Liver (tissue), 9 donors: ENCODE results near the gene UBASH3B. TPM values are rescaled to one million over a fixed set of nuclear protein-coding genes. Genes with fewer than 3 reads are reported as not detected.

ENCODE experiments used
- DNase-seq: peaks from one replicate; pipeline ENCODE4 v3.0.0-alpha.2; 2017; ENCODE audit warnings: low spot score
- H3K27ac ChIP-seq, 2 donors: one replicate each; pipeline ENCODE4 v1.7.0; 2013; ENCODE audit warnings: inconsistent platforms in 2 of 2, low read length in 2 of 2, control low read depth in 1 of 2, low read depth in 1 of 2, mild to moderate bottlenecking in 1 of 2
- H3K27me3 ChIP-seq, 4 donors: one replicate each; pipeline versions ENCODE4 v1.6.1 to v1.7.0; 2013; ENCODE audit warnings: low read length in 3 of 4, inconsistent platforms in 1 of 4, mild to moderate bottlenecking in 1 of 4, moderate library complexity in 1 of 4; ENCODE audit not compliant: control insufficient read depth in 4 of 4, insufficient read depth in 4 of 4
- H3K36me3 ChIP-seq, 4 donors: one replicate each; pipeline versions ENCODE4 v1.6.1 to v1.7.0; 2013; ENCODE audit warnings: low read length in 3 of 4, mild to moderate bottlenecking in 3 of 4, low read depth in 1 of 4, moderate library complexity in 1 of 4; ENCODE audit not compliant: control insufficient read depth in 4 of 4, insufficient read depth in 3 of 4
- H3K4me1 ChIP-seq, 4 donors: one replicate each; pipeline versions ENCODE4 v1.6.1 to v1.7.0; 2013; ENCODE audit warnings: low read length in 3 of 4, mild to moderate bottlenecking in 3 of 4, moderate library complexity in 1 of 4; ENCODE audit not compliant: control insufficient read depth in 4 of 4, insufficient read depth in 4 of 4
- H3K4me3 ChIP-seq, 3 donors: one replicate each; pipeline versions ENCODE4 v1.6.1 to v1.7.0; 2013; ENCODE audit warnings: low read length in 3 of 3, control low read depth in 1 of 3, low read depth in 1 of 3, mild to moderate bottlenecking in 1 of 3
- H3K9ac ChIP-seq, 2 donors: one replicate each; pipeline ENCODE4 v1.7.0; 2013; ENCODE audit warnings: low read length in 2 of 2, mild to moderate bottlenecking in 2 of 2, moderate library complexity in 2 of 2, control low read depth in 1 of 2, low read depth in 1 of 2
- H3K9me3 ChIP-seq, 4 donors: one replicate each; pipeline versions ENCODE4 v1.6.1 to v1.7.0; 2013; ENCODE audit warnings: low read length in 3 of 4; ENCODE audit not compliant: control insufficient read depth in 4 of 4
- EGR1 ChIP-seq, 2 donors: IDR thresholded peaks; 2 replicates each; pipeline ENCODE4 v1.6.1; 2016 to 2018; ENCODE audit warnings: antibody characterized with exemption in 2 of 2, low read depth in 2 of 2
- FOXA1 ChIP-seq: IDR thresholded peaks from 2 replicates; pipeline ENCODE4 v1.6.1; 2016; ENCODE audit warnings: antibody characterized with exemption
- GABPA ChIP-seq, 2 donors: IDR thresholded peaks in 1 of 2; conservative IDR thresholded peaks in 1 of 2; 2 replicates each; pipeline ENCODE4 v1.6.1; 2016; ENCODE audit warnings: antibody characterized with exemption in 2 of 2, mild to moderate bottlenecking in 1 of 2, moderate library complexity in 1 of 2
- HNF4G ChIP-seq: IDR thresholded peaks from 2 replicates; pipeline ENCODE4 v1.6.1; 2016; ENCODE audit warnings: antibody characterized with exemption
- JUND ChIP-seq, 2 donors: IDR thresholded peaks; 2 replicates each; pipeline ENCODE4 v1.6.1; 2016; ENCODE audit warnings: antibody characterized with exemption in 2 of 2
- RAD21 ChIP-seq, 2 donors: IDR thresholded peaks; 2 replicates each; pipeline ENCODE4 v1.6.1; 2016; ENCODE audit warnings: antibody characterized with exemption in 2 of 2, mild to moderate bottlenecking in 2 of 2
- REST ChIP-seq: IDR thresholded peaks from 2 replicates; pipeline ENCODE4 v1.6.1; 2016; ENCODE audit warnings: antibody characterized with exemption, mild to moderate bottlenecking
- SP1 ChIP-seq: IDR thresholded peaks from 2 replicates; pipeline ENCODE4 v1.6.1; 2018; ENCODE audit warnings: antibody characterized with exemption, mild to moderate bottlenecking
- TAF1 ChIP-seq: conservative IDR thresholded peaks from 2 replicates; pipeline ENCODE4 v1.6.1; 2016; ENCODE audit warnings: antibody characterized with exemption, mild to moderate bottlenecking
- ZBTB33 ChIP-seq: IDR thresholded peaks from 2 replicates; pipeline ENCODE4 v1.6.1; 2016; ENCODE audit warnings: antibody characterized with exemption
- WGBS: extraction: QIAGEN DNeasy Blood & Tissue Kit; methylation state at CpG from one replicate; pipeline ENCODE4 v1.1.7; 2013; 5-methylcytosine and 5-hydroxymethylcytosine counted together
- polyA plus RNA-seq, 2 donors: library from polyadenylated mRNA; stranded (reverse) in 1 of 2; unstranded in 1 of 2; fragments of 200-250 nt in 1 of 2; fragments of >200 nt in 1 of 2; fragmentation: Nextera tagmentation in 1 of 2; extraction: Ambion mirVana in 1 of 2; gene quantifications; one replicate each; pipeline versions ENCODE4 v1.2.1 to v1.2.3, GENCODE V29; 2013 to 2015
- total RNA-seq, 2 donors: library from RNA; depleted of rRNA; stranded (reverse); fragments of >200 nt; gene quantifications; one replicate each; pipeline ENCODE4 v1.2.3, GENCODE V29; 2014
- TF ChIP-seq, protein P1 (sequence below): IDR thresholded peaks from 2 replicates; pipeline ENCODE4 v1.6.1; 2016; ENCODE audit warnings: antibody characterized with exemption
- TF ChIP-seq, protein P2 (sequence below): fragments of 150-350 bp; IDR thresholded peaks from 2 replicates; pipeline ENCODE4 v1.5.1; 2017; ENCODE audit warnings: improper control_type of control experiment, low read depth, low read length; ENCODE audit not compliant: missing input control
- donor health status: healthy.
- donor health status: healthy.
- donor health status: healthy.
- donor health status: healthy.
- donor health status: healthy.

UBASH3B gene
- total and polyA plus RNA-seq, 4 donors: 0.48 to 5.5 (median 2.5) TPM

- no peak overlapping the region for H3K9ac ChIP-seq
- no peak for TF ChIP-seq JUND (IDR thresholded peaks at IDR 0.05)
- no peak for TF ChIP-seq SP1
- TF ChIP-seq, protein P1, sequence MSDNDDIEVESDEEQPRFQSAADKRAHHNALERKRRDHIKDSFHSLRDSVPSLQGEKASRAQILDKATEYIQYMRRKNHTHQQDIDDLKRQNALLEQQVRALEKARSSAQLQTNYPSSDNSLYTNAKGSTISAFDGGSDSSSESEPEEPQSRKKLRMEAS: no peak
- TF ChIP-seq REST: no peak
- TF ChIP-seq, protein P2, sequence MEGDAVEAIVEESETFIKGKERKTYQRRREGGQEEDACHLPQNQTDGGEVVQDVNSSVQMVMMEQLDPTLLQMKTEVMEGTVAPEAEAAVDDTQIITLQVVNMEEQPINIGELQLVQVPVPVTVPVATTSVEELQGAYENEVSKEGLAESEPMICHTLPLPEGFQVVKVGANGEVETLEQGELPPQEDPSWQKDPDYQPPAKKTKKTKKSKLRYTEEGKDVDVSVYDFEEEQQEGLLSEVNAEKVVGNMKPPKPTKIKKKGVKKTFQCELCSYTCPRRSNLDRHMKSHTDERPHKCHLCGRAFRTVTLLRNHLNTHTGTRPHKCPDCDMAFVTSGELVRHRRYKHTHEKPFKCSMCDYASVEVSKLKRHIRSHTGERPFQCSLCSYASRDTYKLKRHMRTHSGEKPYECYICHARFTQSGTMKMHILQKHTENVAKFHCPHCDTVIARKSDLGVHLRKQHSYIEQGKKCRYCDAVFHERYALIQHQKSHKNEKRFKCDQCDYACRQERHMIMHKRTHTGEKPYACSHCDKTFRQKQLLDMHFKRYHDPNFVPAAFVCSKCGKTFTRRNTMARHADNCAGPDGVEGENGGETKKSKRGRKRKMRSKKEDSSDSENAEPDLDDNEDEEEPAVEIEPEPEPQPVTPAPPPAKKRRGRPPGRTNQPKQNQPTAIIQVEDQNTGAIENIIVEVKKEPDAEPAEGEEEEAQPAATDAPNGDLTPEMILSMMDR: no peak
- no peak for TF ChIP-seq GABPA (IDR thresholded peaks at IDR 0.05 in 1 of 2, conservative IDR thresholded peaks at IDR 0.05 in 1 of 2)
- TF ChIP-seq FOXA1: no peak
- TF ChIP-seq EGR1 (IDR thresholded peaks at IDR 0.05; ENCODE audit: low read depth in 2 of 2): no peak
- no peak for TF ChIP-seq ZBTB33
- TF ChIP-seq TAF1: no peak
- TF ChIP-seq HNF4G: no peak
- WGBS: 90% methylated on average over 6 of the region's 6 CpGs
- no peaks in the 10 kb centered on the region for H3K36me3 ChIP-seq
- H3K9me3 ChIP-seq: no peaks in the 10 kb centered on the region
- H3K4me1 ChIP-seq: peaks cover 0 to 8% (median 0%) of the 10 kb centered on the region in 4 donors
- DNase-seq: no peak
- H3K4me3 ChIP-seq: no peak overlapping the region
- H3K27ac ChIP-seq: peak overlapping the region; percentile 36 to 51
- no peaks in the 10 kb centered on the region for H3K27me3 ChIP-seq
These were observed 87.7 kb downstream of the UBASH3B start for GRCh38 chr11:122743097-122743741.

DNA sequence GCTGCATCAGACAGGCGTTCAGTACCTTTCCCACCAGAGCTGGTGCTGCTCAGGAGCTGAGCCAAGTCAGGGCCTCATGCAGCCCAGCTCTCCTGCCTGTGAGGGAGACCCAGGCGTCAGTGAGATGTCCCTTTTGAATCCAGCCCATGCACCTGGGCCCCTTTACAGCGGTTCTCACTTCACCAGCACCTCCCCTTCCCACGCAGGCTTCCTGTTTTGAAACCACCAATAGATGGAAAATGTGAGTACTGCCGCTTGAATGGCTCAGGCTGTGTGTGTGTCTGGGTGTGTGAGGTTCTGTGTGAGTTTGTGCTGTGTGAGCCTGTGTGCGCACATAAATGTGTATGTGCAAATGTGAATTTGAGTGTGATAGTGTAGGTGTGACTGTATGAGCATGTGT lies 88.4 kb downstream of the UBASH3B start:
- Histone ChIP-seq H3K27me3 (no peaks in the 10 kb centered on the region), H3K4me3 (no peak overlapping the region), H3K36me3 (no peaks in the 10 kb centered on the region), H3K4me1 (peaks cover 0 to 8% (median 0%) of the 10 kb centered on the region in 4 donors), H3K27ac (no peak overlapping the region), H3K9ac (no peak overlapping the region), H3K9me3 (no peaks in the 10 kb centered on the region)
- TF ChIP-seq RAD21 (IDR thresholded peaks at IDR 0.05): no peak
- peak in 1 of 2 donors; percentile 25 for TF ChIP-seq JUND (IDR thresholded peaks at IDR 0.05)
- no peak for DNase-seq
- 73% methylated on average over 6 of the region's 6 CpGs for WGBS
